GM12865 (cell line): ENCODE results near the gene MINDY3.

Source experiments
- DNase-seq: peaks from one replicate; pipeline ENCODE4 v3.0.0; 2010; ENCODE audit warnings: low read depth
- H3K4me3 ChIP-seq: 2 replicates; pipeline ENCODE4 v1.5.1; 2011; ENCODE audit warnings: mild to moderate bottlenecking, low read depth, low read length, control low read depth
- CTCF ChIP-seq: IDR thresholded peaks from 2 replicates; pipeline ENCODE4 v1.5.1; 2011; ENCODE audit warnings: low read length, control low read depth, low read depth, inconsistent platforms; ENCODE audit not compliant: insufficient read depth; ENCODE audit errors: missing control alignments

MINDY3 gene

GRCh38 chr10:15865304-15865703 is 5.0 kb upstream of the MINDY3 start:
- TF ChIP-seq CTCF = no peak
- H3K4me3 ChIP-seq = no peak overlapping the region
- DNase-seq = no peak

DNA sequence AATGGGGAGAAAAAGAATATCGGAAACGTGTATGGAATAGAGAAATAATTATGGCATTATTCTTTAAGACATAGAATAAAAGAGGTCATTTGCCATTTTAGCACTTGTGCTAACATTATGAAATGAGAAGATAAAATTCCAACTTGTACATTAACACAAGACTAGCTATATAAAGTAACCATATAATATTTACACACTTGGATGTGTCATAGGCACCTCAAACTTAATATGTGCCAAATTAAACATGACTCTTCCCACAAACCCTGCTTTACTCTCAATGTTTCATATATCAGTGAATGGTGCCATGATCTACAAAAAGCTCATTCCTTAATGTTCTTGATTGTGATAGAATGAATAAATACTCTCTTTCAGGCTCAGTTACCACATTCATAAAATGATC is 4.1 kb upstream of the MINDY3 start:
- no peak for DNase-seq
- H3K4me3 ChIP-seq = no peak overlapping the region
- no peak for TF ChIP-seq CTCF

DNA sequence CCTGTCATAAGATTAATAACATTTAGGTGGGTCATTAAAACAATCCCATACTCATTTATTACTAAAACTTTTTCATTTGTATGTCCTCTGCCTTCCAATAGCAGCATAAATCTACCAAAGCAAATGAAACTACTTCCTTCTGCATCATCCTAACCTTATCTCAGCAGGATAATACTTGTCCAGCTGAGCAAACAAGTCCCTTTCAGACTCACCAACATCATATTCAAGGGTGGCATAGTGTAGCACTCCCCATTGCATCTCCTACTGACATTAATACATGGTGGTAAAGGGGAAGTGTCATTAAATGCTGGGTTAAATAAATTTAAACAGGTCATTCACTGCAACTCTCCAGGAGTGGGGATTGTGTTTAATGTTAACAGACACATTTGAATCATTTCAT is 3.4 kb upstream of the MINDY3 start:
- TF ChIP-seq CTCF = no peak
- DNase-seq = no peak
- H3K4me3 ChIP-seq = no peak overlapping the region

DNA sequence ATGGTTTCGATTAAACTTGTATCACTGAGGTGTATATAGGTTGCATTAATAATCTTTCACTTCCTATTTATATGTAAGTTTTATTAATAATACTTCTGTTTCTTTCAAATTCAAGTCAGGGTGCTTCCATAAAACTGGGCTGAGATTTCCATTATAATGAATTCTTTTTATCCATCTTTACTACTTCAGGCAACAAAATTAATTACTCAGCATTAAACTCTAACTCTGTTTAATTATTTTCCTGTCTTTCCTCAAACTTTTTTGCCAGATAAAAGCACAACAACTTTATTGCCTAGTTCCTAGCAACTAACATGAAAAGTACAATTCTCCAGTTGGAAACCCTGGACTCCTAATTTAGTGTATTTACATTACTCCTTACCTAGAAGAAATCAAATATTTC is 3.0 kb upstream of the MINDY3 start:
- TF ChIP-seq CTCF = no peak
- DNase-seq = no peak
- H3K4me3 ChIP-seq = no peak overlapping the region

GRCh38 chr10:15860692-15861201 is 440 bp upstream of the MINDY3 start:
- peak overlapping the region; percentile 96 for H3K4me3 ChIP-seq
- no peak for TF ChIP-seq CTCF
- no peak for DNase-seq

DNA sequence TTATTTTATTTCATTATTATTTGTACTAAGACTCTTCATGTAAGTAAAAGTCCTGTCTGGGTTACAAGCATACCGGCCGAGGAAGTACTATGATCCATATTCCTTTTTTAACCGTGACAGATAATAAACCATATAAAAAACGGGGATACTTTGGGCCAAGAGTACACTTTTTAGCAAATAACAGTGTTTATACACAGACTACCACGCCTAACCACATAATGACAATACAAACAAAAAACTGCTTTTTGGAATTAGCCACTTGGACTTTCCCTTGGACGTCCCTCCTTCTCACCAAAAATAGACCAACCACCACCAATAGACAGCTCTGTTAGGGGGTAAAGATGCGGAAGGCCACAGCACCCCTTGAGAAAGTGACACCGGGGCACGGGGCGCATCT is 800 bp downstream of the MINDY3 start:
- no peak for TF ChIP-seq CTCF
- DNase-seq = no peak
- peak overlapping the region; percentile 96 for H3K4me3 ChIP-seq

- H3K4me3 ChIP-seq = peak overlapping the region; percentile 96
- DNase-seq = no peak
- TF ChIP-seq CTCF = no peak
Measured at GRCh38 chr10:15858861-15859281, 1.4 kb downstream of the MINDY3 start.
